Naive thymus-derived CD4-positive, alpha-beta T cell (primary cell): ENCODE measurements around the gene TMCC3. TPM values are rescaled to one million over a fixed set of nuclear protein-coding genes. Genes with fewer than 3 reads are reported as not detected.

Experiments used
- ATAC-seq: fragments of 150-1000 bp; cut with Tn5 transposase; 2 replicates; pipeline ENCODE4 v1.10.0; 2021; ENCODE audit warnings: mild to moderate bottlenecking, moderate library complexity
- CTCF ChIA-PET: fragments of 350-600 bp; sonication (Branson Sonifier 250); formaldehyde crosslinking; loops from one replicate; lab custom pipeline; 2021; ENCODE audit warnings: antibody characterized with exemption; lab: Charles Lee
- POLR2A ChIA-PET: fragments of 350-600 bp; sonication (Branson Sonifier 250); formaldehyde crosslinking; loops from one replicate; lab custom pipeline; 2021; ENCODE audit warnings: antibody characterized with exemption, inconsistent platforms; lab: Charles Lee
- DNase-seq, 9 donors: peaks; one replicate each; pipeline versions ENCODE4 v3.0.0 to v3.0.0-alpha.2; 2020 to 2022; ENCODE audit warnings: mixed read lengths in 1 of 9
- H3K27ac ChIP-seq: one replicate; pipeline ENCODE4 v1.7.0; 2013; ENCODE audit warnings: mild to moderate bottlenecking, low read depth, low read length, moderate library complexity
- H3K27me3 ChIP-seq, 2 donors: one replicate each; pipeline ENCODE4 v1.7.0; 2013; ENCODE audit warnings: low read length in 2 of 2, mild to moderate bottlenecking in 2 of 2, moderate library complexity in 2 of 2; ENCODE audit not compliant: control insufficient read depth in 2 of 2, insufficient read depth in 2 of 2
- H3K36me3 ChIP-seq, 3 experiments: 1 replicate in 2 of 3; 2 replicates in 1 of 3; pipeline ENCODE4 v1.7.0; 2013; ENCODE audit warnings: low read length in 3 of 3, mild to moderate bottlenecking in 3 of 3, moderate library complexity in 1 of 3; ENCODE audit not compliant: insufficient read depth in 3 of 3, control insufficient read depth in 2 of 3
- H3K4me1 ChIP-seq, 2 donors: one replicate each; pipeline ENCODE4 v1.7.0; 2013; ENCODE audit warnings: low read length in 2 of 2, mild to moderate bottlenecking in 2 of 2, moderate library complexity in 1 of 2; ENCODE audit not compliant: control insufficient read depth in 2 of 2, insufficient read depth in 2 of 2
- H3K4me3 ChIP-seq: 2 replicates; pipeline ENCODE4 v1.7.0; 2013; ENCODE audit warnings: mild to moderate bottlenecking, low read length
- H3K9me3 ChIP-seq, 3 experiments: 1 replicate in 2 of 3; 2 replicates in 1 of 3; pipeline ENCODE4 v1.7.0; 2013; ENCODE audit warnings: low read length in 3 of 3; ENCODE audit not compliant: control insufficient read depth in 2 of 3
- H3K27ac Mint-ChIP-seq, 9 donors: one replicate each; pipeline ENCODE4 v1.8.0; 2020 to 2022; ENCODE audit warnings: mixed read lengths in 9 of 9, mild to moderate bottlenecking in 8 of 9, moderate library complexity in 5 of 9, inconsistent platforms in 2 of 9
- H3K27me3 Mint-ChIP-seq, 5 donors: one replicate each; pipeline ENCODE4 v1.8.0; 2021 to 2022; ENCODE audit warnings: mixed read lengths in 5 of 5, mild to moderate bottlenecking in 1 of 5
- H3K36me3 Mint-ChIP-seq, 5 donors: one replicate each; pipeline ENCODE4 v1.8.0; 2020 to 2022; ENCODE audit warnings: mixed read lengths in 5 of 5, mild to moderate bottlenecking in 3 of 5, inconsistent platforms in 1 of 5
- H3K4me1 Mint-ChIP-seq, 7 donors: one replicate each; pipeline ENCODE4 v1.8.0; 2020 to 2022; ENCODE audit warnings: mixed read lengths in 7 of 7, mild to moderate bottlenecking in 3 of 7, inconsistent platforms in 1 of 7
- H3K4me3 Mint-ChIP-seq, 10 donors: one replicate each; pipeline ENCODE4 v1.8.0; 2020 to 2022; ENCODE audit warnings: mild to moderate bottlenecking in 10 of 10, mixed read lengths in 10 of 10, moderate library complexity in 6 of 10, inconsistent platforms in 2 of 10
- H3K9me3 Mint-ChIP-seq, 11 donors: one replicate each; pipeline ENCODE4 v1.8.0; 2020 to 2022; ENCODE audit warnings: mixed read lengths in 11 of 11, mild to moderate bottlenecking in 4 of 11, inconsistent platforms in 1 of 11, moderate library complexity in 1 of 11
- intact Hi-C, 2 donors: fragments of 100-400 bp; cut with micrococcal nuclease; formaldehyde crosslinking; loops; one replicate each; pipeline ENCODE4 v1.15.1; 2023
- polyA plus RNA-seq, 2 donors: library from polyadenylated mRNA; unstranded; fragments of 300-500 nt; fragmentation: Illumina TruSeq; gene quantifications; one replicate each; pipeline ENCODE4 v1.2.3, GENCODE V29; 2021
- total RNA-seq, 6 experiments: library from RNA in 5 of 6; stranded (reverse) in 5 of 6; gene quantifications; 1 replicate in 5 of 6; 2 replicates in 1 of 6; pipeline ENCODE4 v1.2.3 and lab custom pipeline; 2021 to 2026

TMCC3 gene
- total and polyA plus RNA-seq, 7 experiments from 2014 or later: 0.08 to 9.7 (median 0.10) TPM; not detected in 2

DNA sequence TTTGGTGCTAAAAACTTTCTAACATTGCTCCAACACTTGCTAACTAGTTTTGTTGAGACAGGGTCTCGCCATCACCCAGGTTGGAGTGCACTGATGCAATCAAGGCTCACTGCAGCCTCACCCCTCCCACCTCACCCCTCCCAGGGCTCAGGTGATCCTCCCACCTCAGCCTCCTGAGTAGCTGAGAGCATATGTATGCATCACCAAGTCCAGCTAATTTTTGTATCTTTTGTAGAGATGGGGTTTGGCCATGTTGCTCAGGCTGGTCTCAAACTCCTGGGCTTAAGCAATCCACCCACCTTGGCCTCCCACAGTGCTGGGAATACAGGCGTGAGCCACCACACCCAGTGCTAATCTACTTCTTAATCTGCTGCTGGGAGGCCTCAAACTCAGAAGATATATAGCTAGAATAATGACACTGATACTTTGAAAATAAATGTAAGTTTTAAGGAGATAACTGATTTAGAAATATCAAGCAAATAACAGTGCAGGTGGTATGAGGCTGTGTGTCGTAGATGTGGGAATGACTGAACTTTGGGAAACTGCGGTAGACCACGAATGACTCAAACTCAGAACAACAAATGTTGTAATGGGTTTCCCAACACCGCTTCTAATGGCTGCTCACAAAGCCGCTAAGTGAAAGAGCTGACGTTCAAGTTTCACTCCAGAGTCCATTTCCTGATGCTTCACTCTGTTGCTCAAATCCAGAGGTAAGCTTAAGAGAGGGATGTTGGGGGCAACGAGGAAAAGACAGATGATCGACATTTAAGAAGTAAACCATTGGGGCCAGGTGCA, 10.0 kb downstream of the TMCC3 start:
- ChIA-PET POLR2A (no interaction called here), CTCF (no interaction called here)
- H3K4me3 Mint-ChIP-seq: peak overlapping the region in 1 of 10 donors; percentile 36
- no peaks in the 10 kb centered on the region for H3K9me3 ChIP-seq
- peak overlapping the region in 2 of 9 donors; percentile 45 to 63 for H3K27ac Mint-ChIP-seq
- intact Hi-C loops: loop anchor here in 1 of 2 donors (1.0 to 10.0 kb wide), 3 partner anchors 19 to 496 kb away; partner anchors contain the start of gene PLXNC1
- H3K27me3 ChIP-seq: peaks cover 0 to 7% of the 10 kb centered on the region in 2 donors
- H3K4me3 ChIP-seq: no peak overlapping the region
- H3K36me3 ChIP-seq: no peaks in the 10 kb centered on the region
- peaks cover 10 to 35% (median 15%) of the 10 kb centered on the region in 7 donors for H3K4me1 Mint-ChIP-seq
- H3K27me3 Mint-ChIP-seq: peaks cover 3 to 85% (median 10%) of the 10 kb centered on the region in 5 donors
- no peak overlapping the region for H3K27ac ChIP-seq
- peaks cover 0 to 2% (median 0%) of the 10 kb centered on the region in 5 donors for H3K36me3 Mint-ChIP-seq
- no peaks in the 10 kb centered on the region for H3K4me1 ChIP-seq
- DNase-seq (peak in 1 of 9 donors; percentile 57), ATAC-seq (peak; percentile 66)
- peaks cover 0 to 4% (median 0%) of the 10 kb centered on the region in 11 donors for H3K9me3 Mint-ChIP-seq

DNA sequence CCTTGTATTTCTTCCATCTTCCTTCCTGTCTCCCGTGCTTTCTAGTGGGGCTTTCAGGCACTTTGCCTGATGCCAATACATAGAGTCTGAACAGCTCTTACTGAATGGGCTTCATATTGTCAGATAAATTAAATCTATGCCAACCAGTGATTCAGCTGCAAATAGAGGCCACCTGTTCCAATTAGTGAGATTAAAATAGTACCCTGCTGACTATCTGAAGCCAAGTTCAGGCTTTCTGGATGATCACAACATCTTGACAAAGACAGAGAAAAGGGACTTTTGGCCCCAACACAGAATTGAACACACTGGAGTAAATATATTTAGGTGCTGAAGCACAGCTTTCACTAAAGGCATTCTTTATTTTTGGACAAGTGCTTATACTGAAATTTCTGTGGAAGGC, 11.8 kb downstream of the TMCC3 start:
- Histone ChIP-seq H3K9me3 (no peaks in the 10 kb centered on the region), H3K27me3 (no peaks in the 10 kb centered on the region), H3K4me1 (no peaks in the 10 kb centered on the region), H3K36me3 (no peaks in the 10 kb centered on the region), H3K27ac (no peak overlapping the region), H3K4me3 (no peak overlapping the region)
- DNase-seq (no peak), ATAC-seq (no peak)
- Mint-ChIP-seq H3K4me3 (no peak overlapping the region), H3K9me3 (peaks cover 0 to 4% (median 0%) of the 10 kb centered on the region in 11 donors), H3K27me3 (peaks cover 0 to 79% (median 5%) of the 10 kb centered on the region in 5 donors), H3K4me1 (peaks cover 0 to 20% (median under 1%) of the 10 kb centered on the region in 7 donors), H3K27ac (no peak overlapping the region), H3K36me3 (no peaks in the 10 kb centered on the region)
- intact Hi-C loops: no loop called here
- ChIA-PET CTCF (no interaction called here), POLR2A (no interaction called here)

DNA sequence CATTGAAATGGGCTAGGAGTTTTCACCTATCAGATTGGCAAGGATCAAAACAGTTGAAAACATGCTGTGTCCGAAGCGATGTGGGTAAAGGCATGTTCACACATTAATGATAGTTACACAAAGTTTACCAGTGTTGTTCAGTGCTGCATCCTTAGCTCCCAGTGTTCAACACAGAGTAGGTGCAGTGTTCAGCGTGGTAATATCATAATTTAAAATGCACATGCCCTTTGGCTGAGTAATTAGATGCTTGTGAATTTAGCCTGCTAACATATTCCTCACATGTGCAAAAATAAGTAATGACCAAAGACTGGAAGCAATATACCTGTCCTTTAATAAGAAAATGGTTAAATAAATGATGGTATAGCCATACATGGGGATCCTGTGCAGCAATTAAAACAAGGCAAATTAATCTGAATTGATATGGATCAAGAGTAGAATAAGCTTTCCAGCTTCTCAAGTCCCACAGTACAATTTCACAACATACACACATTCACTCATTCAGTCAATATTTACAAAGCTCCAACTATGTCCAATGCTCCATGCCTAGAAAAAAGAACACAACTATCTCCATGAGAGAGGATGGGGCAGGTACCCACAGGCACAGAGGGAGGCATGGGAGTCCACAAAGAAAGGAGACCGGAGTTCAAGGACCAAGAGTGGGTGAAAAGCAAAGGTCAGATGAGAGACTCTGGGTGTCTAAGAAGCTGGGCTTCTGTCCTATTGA, 12.8 kb downstream of the TMCC3 start:
- Mint-ChIP-seq H3K27me3 (peaks cover 0 to 74% (median 2%) of the 10 kb centered on the region in 5 donors), H3K4me1 (peaks cover 0 to 14% (median 0%) of the 10 kb centered on the region in 7 donors), H3K36me3 (no peaks in the 10 kb centered on the region), H3K9me3 (peaks cover 0 to 2% (median 0%) of the 10 kb centered on the region in 11 donors), H3K27ac (no peak overlapping the region), H3K4me3 (no peak overlapping the region)
- DNase-seq: no peak
- no peaks in the 10 kb centered on the region for H3K36me3 ChIP-seq
- ATAC-seq: no peak
- H3K4me1 ChIP-seq: no peaks in the 10 kb centered on the region
- POLR2A ChIA-PET: no interaction called here
- H3K9me3 ChIP-seq: no peaks in the 10 kb centered on the region
- no peak overlapping the region for H3K4me3 ChIP-seq
- H3K27me3 ChIP-seq: no peaks in the 10 kb centered on the region
- CTCF ChIA-PET: interaction anchor here (0.7 kb wide), 1 partner anchor 31 kb away, joined by 4 read pairs; no protein-coding TSS in a partner anchor
- intact Hi-C loops: no loop called here
- no peak overlapping the region for H3K27ac ChIP-seq

DNA sequence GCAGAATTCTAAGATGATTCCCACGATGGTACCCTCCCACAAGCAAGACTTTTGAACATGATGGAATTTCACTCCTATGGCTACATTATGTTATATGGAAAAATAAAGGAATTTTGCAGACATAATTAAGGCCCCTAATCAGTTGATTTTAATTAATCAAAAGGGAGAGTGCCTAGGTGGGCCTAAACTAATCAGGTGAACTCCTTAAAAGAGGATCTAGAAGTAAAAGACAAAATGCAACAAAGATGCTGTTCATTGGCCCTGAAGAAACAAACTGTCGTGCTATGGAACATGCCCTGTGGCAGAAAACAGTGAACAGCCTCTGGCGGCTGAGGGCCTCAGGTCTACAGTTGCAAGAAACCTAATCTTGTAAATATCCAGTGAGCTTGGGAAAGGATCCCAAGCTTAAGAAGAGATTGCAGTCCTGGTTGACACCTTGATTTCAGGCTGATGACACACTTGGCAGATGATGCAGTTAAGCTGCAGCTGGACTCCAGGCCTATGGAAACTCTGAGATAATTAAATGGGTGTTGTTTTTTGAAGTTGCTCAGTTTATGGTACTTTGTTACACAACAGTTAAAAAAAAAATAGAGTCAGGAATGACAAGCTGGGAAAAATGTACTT, 13.8 kb downstream of the TMCC3 start:
- no peaks in the 10 kb centered on the region for H3K4me1 ChIP-seq
- Mint-ChIP-seq H3K9me3 (peaks cover 0 to 2% (median 0%) of the 10 kb centered on the region in 11 donors), H3K4me3 (no peak overlapping the region), H3K27me3 (peaks cover 0 to 74% (median 0%) of the 10 kb centered on the region in 5 donors), H3K27ac (no peak overlapping the region), H3K36me3 (no peaks in the 10 kb centered on the region), H3K4me1 (peaks cover 0 to 14% (median 0%) of the 10 kb centered on the region in 7 donors)
- H3K4me3 ChIP-seq: no peak overlapping the region
- H3K9me3 ChIP-seq: no peaks in the 10 kb centered on the region
- no peaks in the 10 kb centered on the region for H3K27me3 ChIP-seq
- H3K27ac ChIP-seq: no peak overlapping the region
- H3K36me3 ChIP-seq: no peaks in the 10 kb centered on the region
- intact Hi-C loops: no loop called here
- no peak for ATAC-seq
- CTCF ChIA-PET: no interaction called here
- DNase-seq: no peak
- POLR2A ChIA-PET: no interaction called here

DNA sequence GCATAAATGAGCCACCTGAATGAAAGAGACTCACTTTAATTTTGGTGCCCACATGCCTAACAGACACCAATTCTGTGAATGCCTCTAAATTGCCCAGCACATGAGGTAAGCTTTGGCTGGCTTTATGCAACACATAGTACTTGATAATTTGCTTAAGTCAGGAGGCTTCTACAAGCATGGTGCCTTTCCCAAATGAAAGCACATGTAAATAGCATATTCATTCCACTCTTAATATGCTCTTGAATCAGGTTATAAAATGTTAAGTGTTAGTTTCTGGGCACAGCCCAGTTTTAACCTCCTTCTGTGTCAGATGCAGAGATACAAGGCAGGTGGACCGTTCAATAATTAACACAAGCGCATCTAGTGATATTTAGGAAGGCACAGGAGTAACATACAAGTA, 15.6 kb downstream of the TMCC3 start:
- H3K4me3 Mint-ChIP-seq: no peak overlapping the region
- CTCF ChIA-PET: interaction anchor here (0.7 kb wide), 1 partner anchor 79 kb away, joined by 3 read pairs; no protein-coding TSS in a partner anchor
- DNase-seq (no peak), ATAC-seq (no peak)
- POLR2A ChIA-PET: no interaction called here
- Histone ChIP-seq H3K27ac (no peak overlapping the region), H3K9me3 (no peaks in the 10 kb centered on the region), H3K4me3 (no peak overlapping the region), H3K36me3 (no peaks in the 10 kb centered on the region), H3K4me1 (no peaks in the 10 kb centered on the region), H3K27me3 (no peaks in the 10 kb centered on the region)
- no peaks in the 10 kb centered on the region for H3K36me3 Mint-ChIP-seq
- H3K27ac Mint-ChIP-seq: no peak overlapping the region
- no peaks in the 10 kb centered on the region for H3K4me1 Mint-ChIP-seq
- no peaks in the 10 kb centered on the region for H3K9me3 Mint-ChIP-seq
- intact Hi-C loops: no loop called here
- H3K27me3 Mint-ChIP-seq: peaks cover 0 to 64% (median 0%) of the 10 kb centered on the region in 5 donors

DNA sequence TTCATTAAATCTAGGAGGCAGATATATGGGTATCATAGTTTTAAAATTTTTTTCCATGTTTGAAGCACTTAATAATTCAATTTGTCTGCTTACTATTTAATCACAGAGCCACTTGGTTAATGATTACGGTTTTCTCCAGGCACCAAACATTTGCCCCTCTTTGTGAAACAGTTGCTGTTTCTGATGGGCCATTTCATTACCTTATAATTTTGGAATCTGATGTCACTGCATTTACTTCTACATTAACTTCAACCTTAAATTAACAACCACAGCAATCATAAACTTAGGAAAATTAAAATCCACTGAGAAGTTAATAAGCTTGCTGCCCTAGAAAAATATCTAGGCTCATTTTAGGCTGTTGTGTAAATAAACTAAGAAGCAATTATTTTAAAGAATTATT, 17.0 kb downstream of the TMCC3 start:
- intact Hi-C loops: no loop called here
- Histone ChIP-seq H3K9me3 (no peaks in the 10 kb centered on the region), H3K4me3 (no peak overlapping the region), H3K4me1 (no peaks in the 10 kb centered on the region), H3K27ac (no peak overlapping the region), H3K27me3 (no peaks in the 10 kb centered on the region), H3K36me3 (no peaks in the 10 kb centered on the region)
- Mint-ChIP-seq H3K9me3 (no peaks in the 10 kb centered on the region), H3K27ac (no peak overlapping the region), H3K4me1 (no peaks in the 10 kb centered on the region), H3K36me3 (no peaks in the 10 kb centered on the region), H3K27me3 (peaks cover 0 to 53% (median 0%) of the 10 kb centered on the region in 5 donors), H3K4me3 (no peak overlapping the region)
- ChIA-PET POLR2A (no interaction called here), CTCF (no interaction called here)
- ATAC-seq (no peak), DNase-seq (no peak)
